ENCODE data around the gene RBMS1.

GRCh38 chr2:160351956-160352355, 141.7 kb downstream of the RBMS1 start:
- TF ChIP-seq POLR2A (IDR thresholded peaks at IDR 0.05) (no peak), CTCF (IDR thresholded peaks at IDR 0.05) (no peak)

Measured in tibial nerve (tissue), 3 donors.